ENCODE data around the gene USE1.

USE1 gene

GRCh38 chr19:17259118-17259780 is 44.1 kb downstream of the USE1 start:
- DNase-seq, result no peak

- no peak for DNase-seq
Measured at GRCh38 chr19:17259934-17260333, 44.8 kb downstream of the USE1 start.

GRCh38 chr19:17260842-17261325 is 45.7 kb downstream of the USE1 start:
- peak; percentile 92 for DNase-seq

GRCh38 chr19:17262557-17262956 is 47.4 kb downstream of the USE1 start:
- no peak for DNase-seq

GRCh38 chr19:17263712-17264640 is 48.8 kb downstream of the USE1 start:
- DNase-seq, result no peak

GRCh38 chr19:17264641-17264979 is 49.5 kb downstream of the USE1 start, which contains the start of gene USHBP1:
Gene USHBP1, minus strand, starts transcription at chr19:17264745. Its CDS starts 446 bp downstream, at chr19:17264299.
- DNase-seq, result no peak

- DNase-seq, result no peak
Measured at GRCh38 chr19:17266026-17266425, 50.9 kb downstream of the USE1 start.

GRCh38 chr19:17266589-17266974 is 51.4 kb downstream of the USE1 start:
- DNase-seq, result no peak

GRCh38 chr19:17266975-17267788 is 52.0 kb downstream of the USE1 start, which contains the start of gene BABAM1:
Gene BABAM1, plus strand, starts transcription at chr19:17267443. Its CDS starts 1,364 bp downstream, at chr19:17268807.
- DNase-seq, result peak; percentile 97

- no peak for DNase-seq
Measured at GRCh38 chr19:17268754-17269153, 53.6 kb downstream of the USE1 start.
